ENCODE results near the gene AXIN1. TPM values are rescaled to one million over a fixed set of nuclear protein-coding genes. Genes with fewer than 3 reads are reported as not detected.
A peak's percentile ranks its signal among the peaks of the same experiment; 100 is the strongest.

The AXIN1 gene
- total and polyA plus RNA-seq, 2 of the 8 experiments (the other 6 are each of a cell fraction or from before 2014, with no cell fraction given) = 12.5 to 41.9 TPM

GRCh38 chr16:370443-370842 is 17.9 kb upstream of the AXIN1 start, which contains the start of gene MRPL28:
Gene MRPL28, minus strand, starts transcription at chr16:370538. Its CDS starts 320 bp downstream, at chr16:370218.
- Histone ChIP-seq H3K4me1 (replicated peaks in 1 of 4; ENCODE audit: control insufficient read depth in 3 of 4, insufficient read depth in 4 of 4, low read length in 3 of 4) (peaks cover 0 to 10% (median 9%) of the 10 kb centered on the region in 4 experiments; a peak in 5 of 7 replicates), H3K9ac (replicated peaks in 1 of 4; ENCODE audit: extremely low read depth in 1 of 4, low read depth in 3 of 4, low read length in 3 of 4) (peak within 1 kb of the TSS in 1 of 4 experiments; percentile 13; a peak in 2 of 7 replicates), H2BK20ac (ENCODE audit: low read length) (no peak within 1 kb of the TSS), H2AK5ac (ENCODE audit: low read depth, low read length) (no peak within 1 kb of the TSS), H3K27me3 (replicated peaks in 1 of 4; ENCODE audit: control insufficient read depth in 3 of 4, extremely low read depth in 1 of 4, insufficient read depth in 3 of 4, low read length in 3 of 4) (no peaks in the 10 kb centered on the region), H2BK5ac (ENCODE audit: low read depth, low read length) (peak within 1 kb of the TSS; percentile 63; the same call in 1 of the 2 replicates), H3K14ac (ENCODE audit: insufficient read length) (no peak within 1 kb of the TSS), H4K91ac (replicated peaks; ENCODE audit: insufficient read length, low read length) (peak within 1 kb of the TSS; percentile 54), H3K23ac (ENCODE audit: insufficient read length) (no peak within 1 kb of the TSS), H2BK15ac (ENCODE audit: low read length) (no peak within 1 kb of the TSS; the same call in 1 of the 2 replicates), H4K5ac (ENCODE audit: insufficient read length, low read depth, low read length) (peak within 1 kb of the TSS; percentile 15), H2BK120ac (replicated peaks; ENCODE audit: low read depth, low read length) (no peak within 1 kb of the TSS), H3K79me1 (ENCODE audit: low read depth, low read length) (no peaks in the 10 kb centered on the region; the same call in 1 of the 2 replicates), H3K4ac (replicated peaks; ENCODE audit: insufficient read length, low read depth, low read length) (peak within 1 kb of the TSS; percentile 32), H2BK12ac (ENCODE audit: low read depth, low read length) (no peak within 1 kb of the TSS), H3K79me2 (ENCODE audit: control insufficient read depth in 1 of 2, insufficient read depth in 2 of 2, low read length in 2 of 2) (no peaks in the 10 kb centered on the region; a peak in 1 of 4 replicates), H3K56ac (replicated peaks; ENCODE audit: insufficient read length, low read depth, low read length) (peak within 1 kb of the TSS; percentile 46), H3K23me2 (ENCODE audit: low read depth, low read length) (no peaks in the 10 kb centered on the region; the same call in 1 of the 2 replicates), H3K27ac (ENCODE audit: low read depth, low read length) (no peak within 1 kb of the TSS), H3K4me3 (ENCODE audit: extremely low read depth in 1 of 4, insufficient read depth in 2 of 4, low read depth in 3 of 4, low read length in 4 of 4) (peak within 1 kb of the TSS; percentile 23 to 60 (median 49); a peak in 7 of 8 replicates), H3K36me3 (ENCODE audit: control insufficient read depth in 2 of 4, insufficient read depth in 4 of 4, low read length in 3 of 4) (peaks cover 20 to 53% (median 44%) of the 10 kb centered on the region in 4 experiments), H3K4me2 (ENCODE audit: insufficient read depth in 1 of 2, low read depth in 2 of 2, low read length in 2 of 2) (peak within 1 kb of the TSS; percentile 70 to 76), H2AFZ (ENCODE audit: low read length) (no peak within 1 kb of the TSS), H3K18ac (ENCODE audit: extremely low read depth, low read length) (peak within 1 kb of the TSS; percentile 19; the same call in 1 of the 2 replicates), H4K8ac (ENCODE audit: extremely low read depth, insufficient read depth, low read length) (peak within 1 kb of the TSS; percentile 4), H3K9me3 (ENCODE audit: insufficient read depth in 2 of 2, low read depth in 1 of 2, low read length in 1 of 2) (no peaks in the 10 kb centered on the region), H4K20me1 (replicated peaks in 1 of 2; ENCODE audit: control insufficient read depth in 1 of 2, insufficient read depth in 2 of 2, low read length in 2 of 2) (peaks cover 8 to 30% of the 10 kb centered on the region in 2 experiments)
- ChIA-PET POLR2A (ENCODE audit: partially characterized antibody) (interaction anchor here (0.7 to 2.5 kb wide), 11 partner anchors 8 to 346 kb away, joined by 3 to 11 read pairs (median 4); partner anchors contain the start of gene FAM234A), CTCF (ENCODE audit: partially characterized antibody) (interaction anchor here (0.9 to 1.8 kb wide), 9 partner anchors 8 to 342 kb away, joined by 3 to 5 read pairs (median 3); no protein-coding TSS in a partner anchor)
- peak; percentile 89 to 97 for DNase-seq (ENCODE audit: low read depth in 1 of 2, low spot score in 2 of 2)
- WGBS, 2 experiments (ENCODE audit: extremely low coverage in 1 of 2, insufficient coverage in 1 of 2, insufficient read length in 1 of 2, insufficient replicate concordance in 2 of 2, low coverage in 1 of 2, low lambda C conversion rate in 2 of 2, missing lambda C conversion rate in 1 of 2) = 5% methylated on average over 26 of the region's 30 CpGs; no CpG with 5 or more reads in 1 of the 2 experiments
- FAIRE-seq = peak; percentile 39
- TF ChIP-seq CHD2 (IDR thresholded peaks at IDR 0.05; ENCODE audit: low read length) = peak; percentile 88
- TF ChIP-seq TBP (IDR thresholded peaks at IDR 0.05; ENCODE audit: low read depth, low read length) = 0 out of 2 replicates have a peak, but pooled peaks have one; percentile 19
- peak; percentile 96 for TF ChIP-seq GABPA (IDR thresholded peaks at IDR 0.05; ENCODE audit: borderline replicate concordance, insufficient read depth, low read length)
- TF ChIP-seq SRF (IDR thresholded peaks at IDR 0.05; ENCODE audit: low read depth, low read length) = no peak
- TF ChIP-seq SP2 (IDR thresholded peaks at IDR 0.05; ENCODE audit: low read length) = peak; percentile 69
- peak; percentile 93 for TF ChIP-seq SP1 (IDR thresholded peaks at IDR 0.05; ENCODE audit: low read depth, low read length)
- TF ChIP-seq TEAD4 (IDR thresholded peaks at IDR 0.05; ENCODE audit: low read depth, low read length) = no peak
- TF ChIP-seq CREB1 (IDR thresholded peaks at IDR 0.05) = peak; percentile 79
- TF ChIP-seq SIN3A (conservative IDR thresholded peaks at IDR 0.05 in 1 of 2, IDR thresholded peaks at IDR 0.05 in 1 of 2; ENCODE audit: low read depth in 1 of 2, low read length in 2 of 2) = peak in 1 of 2 experiments; percentile 43; a peak in 1 of 4 replicates
- TF ChIP-seq MAFK (IDR thresholded peaks at IDR 0.05; ENCODE audit: low read depth, low read length) = no peak
- peak; percentile 69; the same call in 1 of the 2 replicates for TF ChIP-seq YY1 (IDR thresholded peaks at IDR 0.05; ENCODE audit: low read depth, low read length)
- TF ChIP-seq EGR1 (IDR thresholded peaks at IDR 0.05; ENCODE audit: borderline replicate concordance, low read depth, low read length) = peak; percentile 44; the same call in 1 of the 2 replicates
- TF ChIP-seq PHF8 (conservative IDR thresholded peaks at IDR 0.05; ENCODE audit: low read depth, low read length) = no peak
- peak; percentile 78; the same call in 1 of the 2 replicates for TF ChIP-seq SP4 (IDR thresholded peaks at IDR 0.05; ENCODE audit: low read length)
